Umbilical cord (tissue), 2 donors: ENCODE data around the gene SLC7A4. TPM values are rescaled to one million over a fixed set of nuclear protein-coding genes. Genes with fewer than 3 reads are reported as not detected.

Experiments
- DNase-seq: peaks from one replicate; pipeline ENCODE4 v3.0.0-alpha.2; 2015; ENCODE audit warnings: low spot score
- total RNA-seq: library from RNA; depleted of rRNA; stranded (reverse); fragments of >200 nt; gene quantifications from one replicate; pipeline ENCODE4 v1.2.3, GENCODE V29; 2014; ENCODE audit warnings: low replicate concordance; ENCODE audit not compliant: insufficient read depth

The SLC7A4 gene
- total RNA-seq, 1 donor from 2014 or later, result not detected

- no peak for DNase-seq
These were observed 33.7 kb downstream of the SLC7A4 start for GRCh38 chr22:20998411-20999336.

GRCh38 chr22:20997536-20998257 lies 34.7 kb downstream of the SLC7A4 start:
- no peak for DNase-seq

- DNase-seq, result no peak
These were observed 35.5 kb downstream of the SLC7A4 start for GRCh38 chr22:20996598-20997535.

GRCh38 chr22:20996031-20996410 lies 36.3 kb downstream of the SLC7A4 start:
- DNase-seq, result no peak

- DNase-seq, result no peak
These were observed 36.9 kb downstream of the SLC7A4 start for GRCh38 chr22:20995329-20996030.

GRCh38 chr22:20994902-20995241 lies 37.5 kb downstream of the SLC7A4 start:
- DNase-seq, result no peak

- DNase-seq, result no peak
These were observed 38.0 kb downstream of the SLC7A4 start for GRCh38 chr22:20994128-20994901.

- no peak for DNase-seq
These were observed 38.8 kb downstream of the SLC7A4 start for GRCh38 chr22:20993304-20994127.

GRCh38 chr22:20992456-20993303 lies 39.7 kb downstream of the SLC7A4 start:
- no peak for DNase-seq

GRCh38 chr22:20992056-20992442 lies 40.3 kb downstream of the SLC7A4 start:
- DNase-seq, result no peak

GRCh38 chr22:20991252-20992055 lies 40.9 kb downstream of the SLC7A4 start:
- no peak for DNase-seq

GRCh38 chr22:20990184-20991180 lies 41.9 kb downstream of the SLC7A4 start:
- DNase-seq, result no peak

GRCh38 chr22:20989323-20990138 lies 42.8 kb downstream of the SLC7A4 start:
- DNase-seq, result no peak

GRCh38 chr22:20988573-20989322 lies 43.6 kb downstream of the SLC7A4 start:
- no peak for DNase-seq

GRCh38 chr22:20987375-20987774 lies 45.0 kb downstream of the SLC7A4 start:
- no peak for DNase-seq
